ENCODE data around the gene CDK10.
A peak's percentile ranks its signal among the peaks of the same experiment; 100 is the strongest.
"Not testable (repeated sequence)": the region's sequence is repeated elsewhere in the genome, so short reads cannot be mapped to it uniquely, and the experiment has no call there.

Gene CDK10

GRCh38 chr16:89686520-89687091 is at the start of gene CDK10:
Gene CDK10 (plus strand): TSS chr16:89686689. CDS start chr16:89686711, 22 bp downstream.
- peak; percentile 99 for DNase-seq

- no peak for DNase-seq
These were observed 49.1 kb upstream of the CDK10 start for GRCh38 chr16:89637379-89637778.

GRCh38 chr16:89638455-89638854 is 48.0 kb upstream of the CDK10 start:
- DNase-seq, result no peak

- DNase-seq, result no peak
These were observed 47.1 kb upstream of the CDK10 start for GRCh38 chr16:89639385-89639784.

GRCh38 chr16:89641458-89642119 is 44.9 kb upstream of the CDK10 start:
- DNase-seq, result peak; percentile 84

GRCh38 chr16:89642574-89642973 is 43.9 kb upstream of the CDK10 start:
- no peak for DNase-seq

- DNase-seq, result no peak
These were observed 42.7 kb upstream of the CDK10 start for GRCh38 chr16:89643769-89644300.

- DNase-seq, result no peak
These were observed 41.4 kb upstream of the CDK10 start for GRCh38 chr16:89645122-89645521.

GRCh38 chr16:89646270-89646669 is 40.2 kb upstream of the CDK10 start:
- no peak for DNase-seq

GRCh38 chr16:89646906-89647305 is 39.6 kb upstream of the CDK10 start:
- no peak for DNase-seq

GRCh38 chr16:89651584-89651983 is 34.9 kb upstream of the CDK10 start:
- no peak for DNase-seq

GRCh38 chr16:89653656-89654295 is 32.7 kb upstream of the CDK10 start:
- DNase-seq, result no peak

- DNase-seq, result no peak
These were observed 31.3 kb upstream of the CDK10 start for GRCh38 chr16:89655062-89655643.

- peak; percentile 33 for DNase-seq
These were observed 29.9 kb upstream of the CDK10 start for GRCh38 chr16:89656435-89657121.

GRCh38 chr16:89657442-89658220 is 28.9 kb upstream of the CDK10 start, which contains the start of the genes CHMP1A and SPATA33:
Gene CHMP1A (minus strand): TSS chr16:89657708. CDS start chr16:89657588, 120 bp downstream.
Gene SPATA33 (plus strand): TSS chr16:89657836. CDS start chr16:89657912, 76 bp downstream.
- DNase-seq, result peak; percentile 97

- DNase-seq, result peak; percentile 72
These were observed 28.1 kb upstream of the CDK10 start for GRCh38 chr16:89658221-89658879.

- DNase-seq, result no peak
These were observed 26.3 kb upstream of the CDK10 start for GRCh38 chr16:89660146-89660545.

GRCh38 chr16:89661215-89661614 is 25.3 kb upstream of the CDK10 start:
- no peak for DNase-seq

- not testable (repeated sequence) for DNase-seq
These were observed 22.3 kb upstream of the CDK10 start for GRCh38 chr16:89664238-89664637.

- not testable (repeated sequence) for DNase-seq
These were observed 19.5 kb upstream of the CDK10 start for GRCh38 chr16:89667000-89667399.

GRCh38 chr16:89667633-89668032 is 18.9 kb upstream of the CDK10 start:
- DNase-seq, result no peak

Data from 8988T (cell line).